Caco-2 (cell line): ENCODE data around the gene TJAP1. TPM values are rescaled to one million over a fixed set of nuclear protein-coding genes. Genes with fewer than 3 reads are reported as not detected.

Source experiments
- BruUV-seq: library from RNA; stranded (reverse); fragments of 400-500 nt; replicated peaks from 2 replicates; lab custom pipeline; 2021; lab: Mats Ljungman, UMichigan
- CTCF ChIA-PET: fragments of 300-600 bp; sonication (Branson Sonifier 250); formaldehyde crosslinking; loops from one replicate; lab custom pipeline; 2022; ENCODE audit warnings: antibody characterized with exemption; lab: Charles Lee
- POLR2A ChIA-PET: fragments of 300-600 bp; sonication (Branson Sonifier 250); formaldehyde crosslinking; loops from one replicate; lab custom pipeline; 2022; ENCODE audit warnings: antibody characterized with exemption; lab: Charles Lee
- DNase-seq, 2 experiments: peaks; one replicate each; pipeline versions ENCODE4 v3.0.0 to v3.0.0-alpha.2; 2020 to 2022
- H3K27me3 ChIP-seq: replicated peaks from 2 replicates; pipeline ENCODE4 v1.6.0; 2011; ENCODE audit warnings: low read length; ENCODE audit not compliant: control insufficient read depth, insufficient read depth
- H3K36me3 ChIP-seq: 2 replicates; pipeline ENCODE4 v1.5.1; 2011; ENCODE audit warnings: low read length; ENCODE audit not compliant: control insufficient read depth, insufficient read depth
- H3K4me1 ChIP-seq: fragments of 250-450 bp; sonication (Bioruptor Pico); 2 replicates; pipeline ENCODE4 v1.5.1; 2020; ENCODE audit warnings: mild to moderate bottlenecking
- H3K4me3 ChIP-seq: 2 replicates; pipeline ENCODE4 v1.5.1; 2011; ENCODE audit warnings: low read depth, mild to moderate bottlenecking, control low read depth, low read length
- H3K9me3 ChIP-seq: fragments of 250-450 bp; sonication (Bioruptor Pico); 2 replicates; pipeline ENCODE4 v1.5.1; 2020; ENCODE audit warnings: mild to moderate bottlenecking, moderate library complexity
- H3K27ac Mint-ChIP-seq: one replicate; pipeline ENCODE4 v1.8.0; 2022; ENCODE audit warnings: mixed read lengths; ENCODE audit not compliant: unreplicated experiment
- H3K27me3 Mint-ChIP-seq: one replicate; pipeline ENCODE4 v1.8.0; 2022; ENCODE audit warnings: mixed read lengths; ENCODE audit not compliant: insufficient read depth, unreplicated experiment
- H3K36me3 Mint-ChIP-seq: one replicate; pipeline ENCODE4 v1.8.0; 2022; ENCODE audit warnings: mild to moderate bottlenecking, mixed read lengths; ENCODE audit not compliant: insufficient read depth, unreplicated experiment
- H3K4me1 Mint-ChIP-seq: one replicate; pipeline ENCODE4 v1.8.0; 2022; ENCODE audit warnings: low read depth, mixed read lengths; ENCODE audit not compliant: unreplicated experiment
- H3K4me3 Mint-ChIP-seq: one replicate; pipeline ENCODE4 v1.8.0; 2022; ENCODE audit warnings: mild to moderate bottlenecking, moderate library complexity, mixed read lengths; ENCODE audit not compliant: unreplicated experiment
- H3K9me3 Mint-ChIP-seq: one replicate; pipeline ENCODE4 v1.8.0; 2022; ENCODE audit warnings: mixed read lengths; ENCODE audit not compliant: unreplicated experiment
- intact Hi-C: fragments of 100-400 bp; cut with micrococcal nuclease; formaldehyde crosslinking; loops from one replicate; pipeline ENCODE4 v1.10.0; 2022; ENCODE audit not compliant: unreplicated experiment
- total RNA-seq: library from RNA; stranded (reverse); gene quantifications from 2 replicates; pipeline ENCODE4 v1.2.3, GENCODE V29; 2022
- TF ChIP-seq, protein P1 (sequence below), 2 experiments: fragments of 200-600 bp in 1 of 2; IDR thresholded peaks; 1 replicate in 1 of 2; 2 replicates in 1 of 2; pipeline versions ENCODE4 v1.5.1 to v1.8.0; 2011 to 2022; ENCODE audit warnings: antibody characterized with exemption in 1 of 2, control low read depth in 1 of 2, inconsistent platforms in 1 of 2, low read depth in 1 of 2, low read length in 1 of 2, mild to moderate bottlenecking in 1 of 2, moderate library complexity in 1 of 2; ENCODE audit not compliant: insufficient read depth in 1 of 2, severe bottlenecking in 1 of 2, unreplicated experiment in 1 of 2

Gene TJAP1
- total RNA-seq, 1 experiment from 2014 or later = 34.0 TPM

DNA sequence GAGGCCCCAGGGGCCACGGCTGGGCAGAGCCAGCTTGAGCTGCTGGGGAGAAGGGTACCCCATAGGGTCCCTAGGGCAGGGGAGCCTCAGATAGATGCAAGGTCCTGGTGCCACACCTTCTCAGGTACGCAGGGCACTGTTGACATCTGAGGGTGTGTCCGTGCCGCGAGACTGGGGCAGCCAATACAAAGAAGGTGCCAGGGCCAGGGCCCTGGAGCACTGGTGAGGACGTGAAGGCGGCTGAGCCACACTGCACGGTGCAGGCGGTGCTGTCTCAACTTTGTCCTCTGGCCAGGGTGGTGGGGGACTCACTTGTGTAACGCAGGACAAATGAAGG, 33.4 kb downstream of the TJAP1 start:
- Mint-ChIP-seq H3K9me3 (no peaks in the 10 kb centered on the region), H3K27ac (no peak overlapping the region), H3K36me3 (peaks cover 63% of the 10 kb centered on the region), H3K4me3 (peak overlapping the region; percentile 80), H3K27me3 (peaks cover 6% of the 10 kb centered on the region), H3K4me1 (peaks cover 13% of the 10 kb centered on the region)
- Histone ChIP-seq H3K9me3 (no peaks in the 10 kb centered on the region), H3K36me3 (peaks cover 2% of the 10 kb centered on the region), H3K27me3 (no peaks in the 10 kb centered on the region), H3K4me1 (peaks cover 10% of the 10 kb centered on the region; the same call in 1 of the 2 replicates), H3K4me3 (peak overlapping the region; percentile 55)
- TF ChIP-seq, protein P1, sequence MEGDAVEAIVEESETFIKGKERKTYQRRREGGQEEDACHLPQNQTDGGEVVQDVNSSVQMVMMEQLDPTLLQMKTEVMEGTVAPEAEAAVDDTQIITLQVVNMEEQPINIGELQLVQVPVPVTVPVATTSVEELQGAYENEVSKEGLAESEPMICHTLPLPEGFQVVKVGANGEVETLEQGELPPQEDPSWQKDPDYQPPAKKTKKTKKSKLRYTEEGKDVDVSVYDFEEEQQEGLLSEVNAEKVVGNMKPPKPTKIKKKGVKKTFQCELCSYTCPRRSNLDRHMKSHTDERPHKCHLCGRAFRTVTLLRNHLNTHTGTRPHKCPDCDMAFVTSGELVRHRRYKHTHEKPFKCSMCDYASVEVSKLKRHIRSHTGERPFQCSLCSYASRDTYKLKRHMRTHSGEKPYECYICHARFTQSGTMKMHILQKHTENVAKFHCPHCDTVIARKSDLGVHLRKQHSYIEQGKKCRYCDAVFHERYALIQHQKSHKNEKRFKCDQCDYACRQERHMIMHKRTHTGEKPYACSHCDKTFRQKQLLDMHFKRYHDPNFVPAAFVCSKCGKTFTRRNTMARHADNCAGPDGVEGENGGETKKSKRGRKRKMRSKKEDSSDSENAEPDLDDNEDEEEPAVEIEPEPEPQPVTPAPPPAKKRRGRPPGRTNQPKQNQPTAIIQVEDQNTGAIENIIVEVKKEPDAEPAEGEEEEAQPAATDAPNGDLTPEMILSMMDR (IDR thresholded peaks at IDR 0.05; ENCODE audit: insufficient read depth in 1 of 2, low read depth in 1 of 2, low read length in 1 of 2, severe bottlenecking in 1 of 2, unreplicated experiment in 1 of 2) = no peak
- ChIA-PET POLR2A (interaction anchor here (1.0 kb wide), 1 partner anchor 119 kb away, joined by 3 read pairs; no protein-coding TSS in a partner anchor), CTCF (no interaction called here)
- BruUV-seq = no TSS peak
- intact Hi-C loops = no loop called here
- no peak for DNase-seq

- intact Hi-C loops = no loop called here
- POLR2A ChIA-PET = interaction anchor here (0.6 kb wide), 2 partner anchors 27 to 686 kb away, joined by 3 to 6 read pairs; no protein-coding TSS in a partner anchor
- H3K4me3 ChIP-seq = no peak overlapping the region
- peaks cover 2% of the 10 kb centered on the region for H3K36me3 ChIP-seq
- CTCF ChIA-PET = interaction anchor here (0.6 kb wide), 1 partner anchor 35 kb away, joined by 3 read pairs; the partner anchor contains the start of gene TJAP1
- H3K4me3 Mint-ChIP-seq = no peak overlapping the region
- H3K36me3 Mint-ChIP-seq = peaks cover 63% of the 10 kb centered on the region
- H3K27ac Mint-ChIP-seq = no peak overlapping the region
- no peaks in the 10 kb centered on the region for H3K9me3 ChIP-seq
- H3K9me3 Mint-ChIP-seq = no peaks in the 10 kb centered on the region
- peaks cover 6% of the 10 kb centered on the region for H3K27me3 Mint-ChIP-seq
- no peaks in the 10 kb centered on the region for H3K27me3 ChIP-seq
- H3K4me1 ChIP-seq = peaks cover 10% of the 10 kb centered on the region; the same call in 1 of the 2 replicates
- TF ChIP-seq, protein P1 (IDR thresholded peaks at IDR 0.05; ENCODE audit: insufficient read depth in 1 of 2, low read depth in 1 of 2, low read length in 1 of 2, severe bottlenecking in 1 of 2, unreplicated experiment in 1 of 2) = no peak
- no TSS peak for BruUV-seq
- DNase-seq = no peak
- H3K4me1 Mint-ChIP-seq = peaks cover 13% of the 10 kb centered on the region
These were observed 34.5 kb downstream of the TJAP1 start for GRCh38 chr6:43511824-43512415.

DNA sequence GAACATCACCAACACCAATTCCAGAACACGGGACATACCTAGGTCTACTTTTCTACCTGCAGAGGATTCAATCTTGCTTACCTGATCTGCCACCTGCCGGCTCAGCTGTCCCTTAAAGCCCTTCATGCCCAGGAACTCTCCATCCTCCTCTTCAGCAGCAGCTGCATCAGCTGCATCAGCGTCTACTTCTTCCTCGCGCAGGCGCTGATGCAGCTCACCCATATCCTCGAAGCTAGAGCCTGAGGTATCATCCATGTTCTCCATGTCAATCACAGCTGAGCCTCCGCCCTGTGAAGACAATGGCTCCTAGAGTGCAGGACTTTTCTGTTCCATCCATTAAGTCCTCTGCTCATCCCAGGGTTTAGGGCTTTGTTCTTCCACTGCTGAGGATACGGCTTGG, 38.4 kb downstream of the TJAP1 start:
- ChIA-PET POLR2A (interaction anchor here (1.3 kb wide), 1 partner anchor 38 kb away, joined by 6 read pairs; no protein-coding TSS in a partner anchor), CTCF (no interaction called here)
- DNase-seq = no peak
- H3K4me1 ChIP-seq = 0 out of 2 replicates have a peak, but pooled peaks cover 7% of the 10 kb centered on the region
- no peaks in the 10 kb centered on the region for H3K9me3 Mint-ChIP-seq
- BruUV-seq = TSS peak; percentile 65
- no peak overlapping the region for H3K4me3 Mint-ChIP-seq
- no peak overlapping the region for H3K27ac Mint-ChIP-seq
- TF ChIP-seq, protein P1 (IDR thresholded peaks at IDR 0.05; ENCODE audit: insufficient read depth in 1 of 2, low read depth in 1 of 2, low read length in 1 of 2, severe bottlenecking in 1 of 2, unreplicated experiment in 1 of 2) = no peak
- no peaks in the 10 kb centered on the region for H3K9me3 ChIP-seq
- H3K27me3 Mint-ChIP-seq = no peaks in the 10 kb centered on the region
- peak overlapping the region; percentile 51 for H3K4me3 ChIP-seq
- H3K4me1 Mint-ChIP-seq = peaks cover 6% of the 10 kb centered on the region
- peaks cover 36% of the 10 kb centered on the region for H3K36me3 Mint-ChIP-seq
- intact Hi-C loops = no loop called here
- H3K36me3 ChIP-seq = peaks cover 3% of the 10 kb centered on the region
- no peaks in the 10 kb centered on the region for H3K27me3 ChIP-seq
